Trophoblast cell (in vitro differentiated cells and primary cell): ENCODE measurements around the gene CYP4B1.

Experiments
- DNase-seq, 2 donors: peaks; one replicate each; pipeline ENCODE4 v3.0.0-alpha.2; 2016
- H2AFZ ChIP-seq: 2 replicates; pipeline ENCODE4 v1.6.1; 2013; ENCODE audit warnings: low read length, moderate library complexity, mild to moderate bottlenecking; ENCODE audit not compliant: insufficient read depth, poor library complexity
- H2AK5ac ChIP-seq: 2 replicates; pipeline ENCODE4 v1.6.1; 2013; ENCODE audit warnings: mild to moderate bottlenecking, low read length
- H2BK120ac ChIP-seq: 2 replicates; pipeline ENCODE4 v1.6.1; 2013; ENCODE audit warnings: low read length, mild to moderate bottlenecking, moderate library complexity; ENCODE audit not compliant: insufficient read depth, poor library complexity
- H2BK12ac ChIP-seq: 2 replicates; pipeline ENCODE4 v1.6.1; 2013; ENCODE audit warnings: mild to moderate bottlenecking, low read length, moderate library complexity
- H2BK5ac ChIP-seq: 2 replicates; pipeline ENCODE4 v1.6.1; 2013; ENCODE audit warnings: low read length, low read depth, moderate library complexity, mild to moderate bottlenecking; ENCODE audit not compliant: poor library complexity
- H3K14ac ChIP-seq: 2 replicates; pipeline ENCODE4 v1.6.1; 2013; ENCODE audit warnings: mild to moderate bottlenecking, low read length
- H3K18ac ChIP-seq: 2 replicates; pipeline ENCODE4 v1.6.1; 2013; ENCODE audit warnings: mild to moderate bottlenecking, low read length
- H3K23ac ChIP-seq: 2 replicates; pipeline ENCODE4 v1.6.1; 2013; ENCODE audit warnings: low read length
- H3K27ac ChIP-seq: 2 replicates; pipeline ENCODE4 v1.5.1; 2013; ENCODE audit warnings: low read depth, mild to moderate bottlenecking, inconsistent platforms, low read length, moderate library complexity
- H3K27me3 ChIP-seq: 2 replicates; pipeline ENCODE4 v1.6.1; 2013; ENCODE audit warnings: inconsistent platforms, mild to moderate bottlenecking, low read length, moderate library complexity; ENCODE audit not compliant: insufficient read depth
- H3K36me3 ChIP-seq, 2 experiments: 1 replicate in 1 of 2; 2 replicates in 1 of 2; pipeline ENCODE4 v1.6.1; 2013; ENCODE audit warnings: low read length in 2 of 2, mild to moderate bottlenecking in 2 of 2, moderate library complexity in 1 of 2; ENCODE audit not compliant: insufficient read depth in 2 of 2, control insufficient read depth in 1 of 2
- H3K4ac ChIP-seq: 2 replicates; pipeline ENCODE4 v1.6.1; 2013; ENCODE audit warnings: low read depth, mild to moderate bottlenecking, low read length, moderate library complexity
- H3K4me1 ChIP-seq, 2 experiments: 1 replicate in 1 of 2; 2 replicates in 1 of 2; pipeline ENCODE4 v1.6.1; 2013; ENCODE audit warnings: low read length in 2 of 2, mild to moderate bottlenecking in 2 of 2, moderate library complexity in 1 of 2; ENCODE audit not compliant: insufficient read depth in 2 of 2, control insufficient read depth in 1 of 2
- H3K4me2 ChIP-seq: 2 replicates; pipeline ENCODE4 v1.6.1; 2013; ENCODE audit warnings: inconsistent platforms, mild to moderate bottlenecking, low read length, moderate library complexity
- H3K4me3 ChIP-seq: 2 replicates; pipeline ENCODE4 v1.5.1; 2013; ENCODE audit warnings: mild to moderate bottlenecking, low read depth, low read length, inconsistent platforms
- H3K79me1 ChIP-seq: one replicate; pipeline ENCODE4 v1.6.1; 2013; ENCODE audit warnings: low read length
- H3K79me2 ChIP-seq: 2 replicates; pipeline ENCODE4 v1.6.1; 2013; ENCODE audit warnings: low read length, mild to moderate bottlenecking; ENCODE audit not compliant: control insufficient read depth, insufficient read depth, poor library complexity
- H3K9ac ChIP-seq: 2 replicates; pipeline ENCODE4 v1.6.1; 2013; ENCODE audit warnings: mild to moderate bottlenecking, low read length
- H3K9me3 ChIP-seq: 2 replicates; pipeline ENCODE4 v1.6.1; 2013; ENCODE audit warnings: low read depth, mild to moderate bottlenecking, control low read depth, inconsistent platforms, low read length; ENCODE audit not compliant: insufficient read depth
- H4K12ac ChIP-seq: 2 replicates; pipeline ENCODE4 v1.6.1; 2013; ENCODE audit warnings: low read depth, mild to moderate bottlenecking, low read length, moderate library complexity
- H4K8ac ChIP-seq: 2 replicates; pipeline ENCODE4 v1.6.1; 2013; ENCODE audit warnings: low read depth, mild to moderate bottlenecking, low read length, moderate library complexity
- H4K91ac ChIP-seq: one replicate; pipeline ENCODE4 v1.6.1; 2013; ENCODE audit warnings: low read depth, mild to moderate bottlenecking, low read length, moderate library complexity
- WGBS: extraction: QIAGEN DNeasy Blood & Tissue Kit; methylation state at CpG from one replicate; pipeline ENCODE4 v1.1.7; 2013; ENCODE audit warnings: missing lambda C conversion rate; ENCODE audit not compliant: insufficient read length, insufficient coverage; ENCODE audit errors: extremely low coverage; 5-methylcytosine and 5-hydroxymethylcytosine counted together

The CYP4B1 gene

DNA sequence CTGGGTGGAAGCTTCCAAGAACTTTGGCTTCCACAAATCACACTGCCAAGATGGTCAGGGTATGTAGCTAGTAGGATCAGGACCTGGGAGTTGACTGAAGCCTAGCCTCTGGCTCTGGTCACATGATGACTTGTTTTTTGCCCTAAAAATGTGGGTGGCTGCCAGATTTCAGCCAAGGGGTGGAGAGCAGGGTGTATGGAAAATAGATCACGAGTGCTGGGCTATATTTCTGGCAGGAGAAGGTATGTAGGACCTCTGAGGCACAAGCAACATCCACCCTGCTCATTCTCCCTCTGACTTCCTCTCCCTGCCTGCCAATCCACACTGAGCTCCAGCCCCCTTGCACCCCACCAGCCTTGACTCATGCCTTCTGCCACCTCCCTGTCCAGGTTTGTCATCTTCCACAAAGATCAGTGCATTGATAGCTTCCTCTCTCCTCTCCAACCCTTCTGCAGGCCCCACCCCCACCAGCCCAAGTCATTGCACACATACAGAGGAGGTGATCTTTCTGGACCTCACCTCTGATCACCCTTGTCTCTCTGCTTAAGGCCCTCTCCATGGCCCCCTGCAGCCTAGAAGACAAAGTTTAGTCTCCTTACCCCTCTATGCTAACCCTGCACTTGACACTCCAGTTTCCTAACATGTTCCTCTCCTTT lies 8.3 kb upstream of the CYP4B1 start:
- no peaks in the 10 kb centered on the region for H3K79me2 ChIP-seq
- no peak overlapping the region for H2BK120ac ChIP-seq
- no peak overlapping the region for H3K23ac ChIP-seq
- no peak overlapping the region for H3K27ac ChIP-seq
- H2BK5ac ChIP-seq, result no peak overlapping the region
- H3K27me3 ChIP-seq, result no peaks in the 10 kb centered on the region
- H3K4me3 ChIP-seq, result no peak overlapping the region
- H3K4me2 ChIP-seq, result no peak overlapping the region
- H3K4me1 ChIP-seq, result no peaks in the 10 kb centered on the region
- H4K8ac ChIP-seq, result no peak overlapping the region
- no peaks in the 10 kb centered on the region for H3K36me3 ChIP-seq
- H3K9ac ChIP-seq, result no peak overlapping the region
- H3K9me3 ChIP-seq, result peaks cover 2% of the 10 kb centered on the region
- H4K12ac ChIP-seq, result no peak overlapping the region
- WGBS, result no CpG with 5 or more reads among the region's 1 CpG
- H3K18ac ChIP-seq, result no peak overlapping the region
- no peak for DNase-seq
- no peak overlapping the region for H2BK12ac ChIP-seq
- no peaks in the 10 kb centered on the region for H3K79me1 ChIP-seq
- no peak overlapping the region for H2AFZ ChIP-seq
- no peak overlapping the region for H4K91ac ChIP-seq
- no peak overlapping the region for H2AK5ac ChIP-seq
- no peak overlapping the region for H3K4ac ChIP-seq
- H3K14ac ChIP-seq, result no peak overlapping the region

DNA sequence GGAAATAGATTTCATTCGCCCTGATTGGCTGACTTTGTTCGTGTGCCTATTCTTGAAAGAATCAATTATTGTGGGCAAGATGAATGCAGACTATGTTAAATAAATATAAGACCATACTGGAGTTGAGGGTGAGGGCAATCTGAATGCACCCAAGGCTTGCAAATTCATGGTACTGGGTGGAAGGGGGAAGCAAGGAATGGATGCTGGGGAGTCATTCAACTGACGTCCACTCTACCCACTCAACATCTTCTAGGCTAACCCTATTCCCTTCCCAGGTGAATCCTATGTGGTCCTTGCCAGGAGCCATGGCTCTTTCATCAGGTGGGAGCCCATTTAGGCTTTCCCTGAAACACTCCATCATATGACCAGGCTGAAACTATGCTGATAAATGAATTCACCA lies 5.7 kb upstream of the CYP4B1 start:
- Histone ChIP-seq H2BK5ac (no peak overlapping the region), H3K4me1 (no peaks in the 10 kb centered on the region), H4K91ac (no peak overlapping the region), H3K9ac (no peak overlapping the region), H3K36me3 (no peaks in the 10 kb centered on the region), H2BK120ac (no peak overlapping the region), H3K27me3 (no peaks in the 10 kb centered on the region), H3K79me1 (no peaks in the 10 kb centered on the region), H3K4me2 (no peak overlapping the region), H3K14ac (no peak overlapping the region), H2BK12ac (no peak overlapping the region), H4K8ac (no peak overlapping the region), H3K79me2 (no peaks in the 10 kb centered on the region), H3K27ac (no peak overlapping the region), H2AK5ac (no peak overlapping the region), H3K4me3 (no peak overlapping the region), H3K23ac (no peak overlapping the region), H3K4ac (no peak overlapping the region), H4K12ac (no peak overlapping the region), H3K9me3 (peaks cover 2% of the 10 kb centered on the region), H3K18ac (no peak overlapping the region), H2AFZ (no peak overlapping the region)
- no CpG with 5 or more reads among the region's 3 CpGs for WGBS
- DNase-seq, result no peak

DNA sequence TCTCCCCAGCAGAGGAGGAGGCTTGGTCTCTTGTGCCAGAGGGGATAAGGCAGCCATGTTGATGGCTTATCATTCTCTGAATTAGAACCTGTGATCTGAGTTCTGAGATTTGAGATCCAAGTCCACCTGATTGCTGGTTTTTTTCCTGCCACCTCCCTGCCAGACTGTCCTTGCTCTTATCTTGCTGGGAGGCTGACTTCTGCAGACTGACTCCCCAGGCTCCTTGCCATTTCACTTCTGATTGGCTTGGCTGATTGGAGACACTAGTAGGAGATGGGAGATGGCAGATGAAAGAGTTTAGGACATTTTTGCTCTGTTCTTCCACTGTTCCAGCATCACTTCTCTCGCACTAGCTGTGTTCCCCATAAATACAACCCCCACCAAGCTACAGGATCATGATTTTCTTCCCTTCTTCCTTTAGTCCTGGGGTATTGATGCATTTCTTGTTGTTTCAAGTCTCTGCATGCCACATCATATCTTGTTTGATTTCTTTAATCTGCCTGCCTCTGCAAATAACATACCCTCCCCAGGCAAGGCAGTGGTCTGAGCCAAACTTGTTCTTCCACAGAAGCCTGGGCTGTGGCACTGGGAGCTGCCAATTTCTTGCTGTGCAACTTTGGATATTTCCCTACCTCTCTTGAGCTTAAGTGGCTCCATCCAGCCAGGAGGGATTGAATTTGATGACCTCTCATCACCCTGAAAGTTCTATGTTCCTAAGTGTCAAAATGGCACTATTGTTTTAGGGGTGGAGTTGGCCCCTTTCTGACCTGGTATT lies 963 bp upstream of the CYP4B1 start:
- Histone ChIP-seq H4K12ac (no peak overlapping the region), H2AK5ac (no peak overlapping the region), H3K27me3 (no peaks in the 10 kb centered on the region), H2BK12ac (no peak overlapping the region), H4K91ac (no peak overlapping the region), H3K36me3 (no peaks in the 10 kb centered on the region), H3K79me1 (no peaks in the 10 kb centered on the region), H2BK120ac (no peak overlapping the region), H3K18ac (no peak overlapping the region), H3K79me2 (no peaks in the 10 kb centered on the region), H3K4ac (no peak overlapping the region), H3K9me3 (no peaks in the 10 kb centered on the region), H2BK5ac (no peak overlapping the region), H3K9ac (no peak overlapping the region), H3K4me3 (no peak overlapping the region), H3K4me2 (no peak overlapping the region), H3K4me1 (no peaks in the 10 kb centered on the region), H3K23ac (no peak overlapping the region), H3K14ac (no peak overlapping the region), H3K27ac (no peak overlapping the region), H4K8ac (no peak overlapping the region), H2AFZ (no peak overlapping the region)
- no CpG with 5 or more reads among the region's 1 CpG for WGBS
- DNase-seq, result no peak

DNA sequence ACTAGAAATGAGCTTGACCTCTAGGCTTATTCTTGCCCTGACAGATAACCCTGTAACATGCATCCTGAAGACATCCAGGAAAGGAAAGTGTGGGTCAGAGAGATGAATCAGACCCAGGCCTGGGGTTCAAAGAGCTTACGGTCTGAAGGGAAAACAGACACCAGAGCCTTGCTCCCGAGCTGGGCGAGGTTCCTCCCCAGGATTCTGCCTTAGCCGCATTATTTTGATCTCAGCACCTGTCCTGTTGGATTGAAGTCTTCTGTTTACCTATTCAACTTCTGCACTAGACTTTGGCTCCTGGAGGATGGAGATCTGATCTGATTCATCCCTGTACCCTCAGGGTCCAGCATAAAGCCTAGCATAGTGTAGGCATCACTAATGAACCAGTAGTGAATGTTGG lies 1.9 kb downstream of the CYP4B1 start:
- Histone ChIP-seq H3K18ac (no peak overlapping the region), H4K91ac (no peak overlapping the region), H2AFZ (no peak overlapping the region), H3K4me3 (no peak overlapping the region), H2BK5ac (no peak overlapping the region), H4K12ac (no peak overlapping the region), H3K9ac (no peak overlapping the region), H2BK12ac (no peak overlapping the region), H3K79me2 (no peaks in the 10 kb centered on the region), H3K79me1 (no peaks in the 10 kb centered on the region), H3K9me3 (no peaks in the 10 kb centered on the region), H3K27ac (no peak overlapping the region), H2AK5ac (no peak overlapping the region), H2BK120ac (no peak overlapping the region), H4K8ac (no peak overlapping the region), H3K23ac (no peak overlapping the region), H3K14ac (no peak overlapping the region), H3K4ac (no peak overlapping the region), H3K36me3 (no peaks in the 10 kb centered on the region), H3K27me3 (no peaks in the 10 kb centered on the region), H3K4me2 (no peak overlapping the region), H3K4me1 (peaks cover 6% of the 10 kb centered on the region in 2 experiments)
- no CpG with 5 or more reads among the region's 4 CpGs for WGBS
- DNase-seq, result peak; percentile 4 to 25
